RWPE1 (cell line): ENCODE results near the gene SP4.

Source experiments
- CTCF ChIA-PET: fragments of 350-600 bp; sonication (Branson Sonifier 250); formaldehyde crosslinking; extraction: SDS; loops from one replicate; lab custom pipeline; 2021; lab: Yijun Ruan, JAX
- POLR2A ChIA-PET: fragments of 400-600 bp; formaldehyde crosslinking; extraction: SDS; loops from one replicate; lab custom pipeline; 2020; ENCODE audit warnings: antibody characterized with exemption; ENCODE audit not compliant: low non-redundant PET; lab: Yijun Ruan, JAX
- DNase-seq: peaks from one replicate; pipeline ENCODE4 v3.0.0; 2012; ENCODE audit warnings: low spot score
- H3K27ac ChIP-seq: fragments of 450-650 bp; 2 replicates; pipeline ENCODE4 v1.5.1; 2017
- TF ChIP-seq, protein P1 (sequence below): fragments of 450-650 bp; conservative IDR thresholded peaks from 2 replicates; pipeline ENCODE4 v1.5.1; 2017; ENCODE audit warnings: low read depth, mild to moderate bottlenecking

The SP4 gene

DNA sequence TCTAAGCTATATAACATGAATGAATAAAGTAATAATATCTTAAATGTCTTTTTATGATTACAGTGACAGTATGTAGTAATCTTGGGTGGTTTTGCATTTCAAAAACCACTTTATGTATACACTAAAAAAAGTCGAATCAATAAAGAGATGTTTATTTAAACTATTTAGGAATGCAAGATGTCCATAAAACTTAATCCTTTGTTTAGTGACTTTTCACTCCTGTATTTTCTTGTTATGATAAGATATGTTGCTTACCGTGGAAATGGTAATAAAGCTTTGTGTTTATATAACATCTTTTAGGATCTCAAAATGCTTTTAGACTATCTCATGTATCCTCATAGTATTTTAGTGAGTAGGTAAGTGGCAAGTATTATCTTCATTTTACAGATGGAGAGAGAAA lies 48.5 kb downstream of the SP4 start:
- no peak for DNase-seq
- POLR2A ChIA-PET, result no interaction called here
- TF ChIP-seq, protein P1, sequence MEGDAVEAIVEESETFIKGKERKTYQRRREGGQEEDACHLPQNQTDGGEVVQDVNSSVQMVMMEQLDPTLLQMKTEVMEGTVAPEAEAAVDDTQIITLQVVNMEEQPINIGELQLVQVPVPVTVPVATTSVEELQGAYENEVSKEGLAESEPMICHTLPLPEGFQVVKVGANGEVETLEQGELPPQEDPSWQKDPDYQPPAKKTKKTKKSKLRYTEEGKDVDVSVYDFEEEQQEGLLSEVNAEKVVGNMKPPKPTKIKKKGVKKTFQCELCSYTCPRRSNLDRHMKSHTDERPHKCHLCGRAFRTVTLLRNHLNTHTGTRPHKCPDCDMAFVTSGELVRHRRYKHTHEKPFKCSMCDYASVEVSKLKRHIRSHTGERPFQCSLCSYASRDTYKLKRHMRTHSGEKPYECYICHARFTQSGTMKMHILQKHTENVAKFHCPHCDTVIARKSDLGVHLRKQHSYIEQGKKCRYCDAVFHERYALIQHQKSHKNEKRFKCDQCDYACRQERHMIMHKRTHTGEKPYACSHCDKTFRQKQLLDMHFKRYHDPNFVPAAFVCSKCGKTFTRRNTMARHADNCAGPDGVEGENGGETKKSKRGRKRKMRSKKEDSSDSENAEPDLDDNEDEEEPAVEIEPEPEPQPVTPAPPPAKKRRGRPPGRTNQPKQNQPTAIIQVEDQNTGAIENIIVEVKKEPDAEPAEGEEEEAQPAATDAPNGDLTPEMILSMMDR, result no peak
- no peak overlapping the region for H3K27ac ChIP-seq
- CTCF ChIA-PET, result no interaction called here

DNA sequence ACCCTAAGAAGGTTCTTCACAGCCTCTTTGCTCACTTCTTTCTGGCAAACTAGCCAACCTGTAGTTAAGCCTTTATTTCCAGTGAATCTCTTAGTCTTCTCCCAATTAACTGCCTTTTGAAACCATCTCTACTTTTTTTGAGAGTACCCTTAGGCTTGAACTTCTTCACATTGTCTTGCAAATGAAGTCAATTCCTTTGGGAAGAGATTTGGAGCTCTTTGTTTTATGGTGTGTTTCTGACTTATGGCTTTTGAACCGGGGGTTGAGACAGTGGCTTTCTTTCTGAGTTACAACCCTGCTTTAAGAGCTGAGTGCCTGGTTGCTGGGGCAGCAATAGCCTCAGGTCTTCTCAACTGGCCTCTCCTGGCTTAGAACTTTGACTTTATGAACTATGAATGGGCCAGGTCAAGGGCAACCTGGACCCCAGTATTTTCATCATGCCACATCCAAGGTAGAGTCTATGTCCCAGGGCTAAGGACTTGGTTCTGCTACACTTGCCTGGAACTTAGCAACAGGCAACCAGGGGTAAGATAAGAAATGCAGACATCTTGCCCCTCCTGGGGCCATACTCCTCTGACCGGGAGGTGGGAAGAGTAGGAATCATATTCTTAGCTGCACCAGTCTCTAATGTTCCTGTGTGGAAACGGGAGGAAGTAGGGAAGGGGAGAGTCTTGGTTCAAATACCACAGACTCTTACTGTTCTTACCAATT lies 53.0 kb downstream of the SP4 start:
- CTCF ChIA-PET, result interaction anchor here (0.7 kb wide), 1 partner anchor 281 kb away, joined by 3 read pairs; no protein-coding TSS in a partner anchor
- POLR2A ChIA-PET, result no interaction called here
- TF ChIP-seq, protein P1, result no peak
- DNase-seq, result no peak
- no peak overlapping the region for H3K27ac ChIP-seq

DNA sequence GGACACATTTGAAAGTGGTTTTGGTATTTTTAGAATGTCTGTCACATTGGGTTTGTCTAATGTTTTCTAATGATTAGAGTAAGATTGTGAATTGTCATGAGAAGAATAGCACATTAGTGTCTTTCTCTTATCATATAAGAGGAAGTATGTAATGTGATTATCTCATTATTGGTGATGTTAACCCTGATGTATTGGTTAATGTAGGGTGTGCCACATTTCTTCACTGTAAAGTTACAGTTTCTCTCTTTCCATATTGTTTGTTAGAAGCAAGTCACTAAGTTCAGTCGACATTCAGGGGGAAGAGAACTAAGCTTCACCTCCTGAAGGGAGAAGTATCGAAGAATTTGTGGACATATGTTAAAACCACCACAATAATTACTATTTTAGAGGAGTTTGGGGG lies 58.6 kb downstream of the SP4 start:
- no peak overlapping the region for H3K27ac ChIP-seq
- CTCF ChIA-PET, result no interaction called here
- DNase-seq, result no peak
- TF ChIP-seq, protein P1, result no peak
- POLR2A ChIA-PET, result interaction anchor here (0.6 kb wide), 1 partner anchor 24 kb away, joined by 3 read pairs; no protein-coding TSS in a partner anchor

DNA sequence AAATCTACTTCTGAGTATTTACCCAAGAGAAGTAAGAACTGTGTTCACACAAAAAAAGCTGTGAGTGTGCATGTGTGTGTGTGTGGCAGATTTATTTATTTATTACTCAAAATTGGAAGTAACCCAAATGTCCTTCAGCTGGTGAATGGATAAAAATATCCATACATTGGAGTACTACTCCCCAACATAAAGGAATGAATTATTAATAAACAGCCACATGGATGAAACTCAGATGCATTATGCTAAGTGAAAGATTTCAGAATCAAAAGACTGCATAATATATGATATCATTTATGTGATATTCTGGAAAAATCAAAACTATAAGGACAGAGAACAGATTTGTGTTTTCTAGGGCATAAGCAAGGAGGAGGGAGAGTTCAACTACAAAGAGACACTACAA lies 67.8 kb downstream of the SP4 start:
- DNase-seq, result no peak
- TF ChIP-seq, protein P1, result no peak
- H3K27ac ChIP-seq, result no peak overlapping the region
- ChIA-PET CTCF (interaction anchor here (0.6 kb wide), 1 partner anchor 233 kb away, joined by 3 read pairs; no protein-coding TSS in a partner anchor), POLR2A (no interaction called here)

DNA sequence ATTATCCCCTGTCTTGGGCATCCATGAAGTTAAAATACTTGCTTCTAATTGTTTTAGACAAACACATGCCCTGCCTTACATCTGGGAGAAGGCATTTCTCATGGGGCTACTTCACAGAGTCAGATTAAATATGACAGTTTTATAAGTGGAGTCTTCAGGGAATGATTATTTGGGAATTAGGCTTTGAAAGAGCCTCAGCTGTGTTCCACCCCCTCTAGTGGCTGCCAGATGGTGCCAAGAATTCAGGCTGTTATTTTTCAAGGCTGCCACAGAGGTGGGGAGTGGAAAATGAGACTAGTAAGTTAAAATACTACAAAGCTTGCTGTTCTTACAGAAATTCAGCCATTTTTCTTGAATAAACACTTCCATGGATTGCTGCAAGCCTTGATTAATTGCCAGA lies 69.2 kb downstream of the SP4 start:
- no peak for DNase-seq
- H3K27ac ChIP-seq, result no peak overlapping the region
- TF ChIP-seq, protein P1, result no peak
- ChIA-PET CTCF (no interaction called here), POLR2A (no interaction called here)

DNA sequence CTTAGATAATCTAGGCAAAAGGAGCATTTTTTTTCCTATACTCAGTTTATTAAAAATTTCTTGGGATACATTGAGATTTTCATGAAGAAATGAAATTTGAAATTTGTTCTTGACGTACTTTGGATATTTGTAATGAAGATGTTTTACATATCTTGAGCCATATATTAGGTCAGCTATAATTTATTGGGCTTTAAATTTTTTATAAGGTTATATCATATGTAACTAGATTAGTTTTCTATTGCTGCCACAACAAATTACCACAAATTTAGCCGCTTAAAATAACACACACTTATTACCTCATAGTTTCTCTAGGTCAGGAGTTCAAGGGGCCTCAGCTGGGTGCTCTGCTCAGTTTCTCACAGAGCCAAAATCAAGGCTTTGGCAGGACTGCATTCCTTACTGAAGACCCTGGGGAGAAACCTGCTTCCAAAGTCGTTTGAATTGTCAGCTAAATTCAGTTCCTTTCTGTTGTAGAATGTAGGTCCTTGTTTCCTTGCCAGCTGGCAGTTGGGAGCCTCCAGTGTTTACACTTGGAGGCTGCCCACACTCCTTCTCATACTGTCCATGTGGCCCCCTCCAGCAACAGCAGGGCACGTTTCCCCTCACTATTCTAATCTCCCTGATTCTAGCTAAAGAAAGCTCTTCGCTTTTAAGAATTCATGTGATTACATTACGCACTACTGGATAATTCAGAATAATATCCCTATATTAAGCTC lies 72.4 kb downstream of the SP4 start:
- ChIA-PET POLR2A (no interaction called here), CTCF (no interaction called here)
- DNase-seq, result no peak
- no peak overlapping the region for H3K27ac ChIP-seq
- TF ChIP-seq, protein P1, result no peak
